B cell (primary cell): ENCODE measurements around the gene DFFB. TPM values are rescaled to one million over a fixed set of nuclear protein-coding genes. Genes with fewer than 3 reads are reported as not detected.

Source experiments
- ATAC-seq: fragments of 200-7000 bp; cut with Tn5 transposase; one replicate; pipeline ENCODE4 v1.10.0; 2021; ENCODE audit warnings: low read depth, mild to moderate bottlenecking, moderate number of reproducible peaks, moderate library complexity
- CTCF ChIA-PET: fragments of 350-600 bp; sonication (Branson Sonifier 250); formaldehyde crosslinking; loops from one replicate; lab custom pipeline; 2021; ENCODE audit warnings: antibody characterized with exemption, inconsistent platforms; lab: Charles Lee
- POLR2A ChIA-PET: fragments of 350-600 bp; sonication (Branson Sonifier 250); formaldehyde crosslinking; loops from one replicate; lab custom pipeline; 2021; ENCODE audit warnings: antibody characterized with exemption; lab: Charles Lee
- DNase-seq: peaks from one replicate; pipeline ENCODE4 v3.0.0; 2013
- H2AFZ ChIP-seq: 2 replicates; pipeline ENCODE4 v1.6.1; 2012; ENCODE audit warnings: mild to moderate bottlenecking, low read depth, low read length; ENCODE audit not compliant: insufficient read depth, poor library complexity, severe bottlenecking
- H3K27ac ChIP-seq, 2 donors: 1 replicate in 1 of 2; 2 replicates in 1 of 2; pipeline ENCODE4 v1.5.1; 2012 to 2013; ENCODE audit warnings: low read length in 2 of 2, mild to moderate bottlenecking in 2 of 2, moderate library complexity in 1 of 2
- H3K27me3 ChIP-seq, 4 experiments: fragments of 200-600 bp in 1 of 4; sonication (generic) in 1 of 4; replicated peaks in 1 of 4; 1 replicate in 2 of 4; 2 replicates in 2 of 4; pipeline versions ENCODE4 v1.6.1 to v1.7.0; 2013 to 2016; ENCODE audit warnings: low read length in 3 of 4, mild to moderate bottlenecking in 2 of 4, mixed read lengths in 1 of 4, moderate library complexity in 1 of 4; ENCODE audit not compliant: insufficient read depth in 4 of 4, control insufficient read depth in 3 of 4; ENCODE audit errors: control extremely low read depth in 1 of 4
- H3K36me3 ChIP-seq, 2 experiments: replicated peaks in 1 of 2; 1 replicate in 1 of 2; 2 replicates in 1 of 2; pipeline versions ENCODE4 v1.6.1 to v1.7.1; 2013; ENCODE audit warnings: low read length in 1 of 2; ENCODE audit not compliant: insufficient read depth in 2 of 2, control insufficient read depth in 1 of 2; ENCODE audit errors: control extremely low read depth in 1 of 2, extremely low read depth in 1 of 2
- H3K4me1 ChIP-seq, 2 donors: fragments of 200-600 bp in 1 of 2; sonication (generic) in 1 of 2; 1 replicate in 1 of 2; 2 replicates in 1 of 2; pipeline versions ENCODE4 v1.5.1 to v1.6.1; 2013 to 2017; ENCODE audit warnings: low read length in 2 of 2; ENCODE audit not compliant: control insufficient read depth in 2 of 2, insufficient read depth in 2 of 2
- H3K4me2 ChIP-seq: replicated peaks from 2 replicates; pipeline ENCODE3; 2012; ENCODE audit warnings: mild to moderate bottlenecking, low read depth, low read length; ENCODE audit not compliant: poor library complexity, severe bottlenecking
- H3K4me3 ChIP-seq, 5 experiments: fragments of 200-600 bp in 1 of 5; sonication (generic) in 1 of 5; 1 replicate in 3 of 5; 2 replicates in 2 of 5; pipeline versions ENCODE4 v1.5.1 to v1.7.0; 2011 to 2016; ENCODE audit warnings: low read length in 4 of 5, mild to moderate bottlenecking in 4 of 5, low read depth in 2 of 5, control low read depth in 1 of 5, moderate library complexity in 1 of 5; ENCODE audit not compliant: insufficient read depth in 1 of 5; ENCODE audit errors: control extremely low read depth in 1 of 5, extremely low read depth in 1 of 5
- H3K79me2 ChIP-seq: fragments of 200-600 bp; sonication (generic); one replicate; pipeline ENCODE4 v1.6.0; 2016; ENCODE audit warnings: low read length; ENCODE audit not compliant: control insufficient read depth, insufficient read depth
- H3K9ac ChIP-seq: fragments of 200-600 bp; sonication (generic); 2 replicates; pipeline ENCODE4 v1.6.1; 2017; ENCODE audit warnings: mild to moderate bottlenecking, low read length, moderate library complexity
- H3K9me3 ChIP-seq, 3 donors: one replicate each; pipeline versions ENCODE4 v1.6.1 to v1.7.1; 2013; ENCODE audit warnings: low read length in 2 of 3; ENCODE audit not compliant: control insufficient read depth in 2 of 3, insufficient read depth in 1 of 3; ENCODE audit errors: control extremely low read depth in 1 of 3
- H4K20me1 ChIP-seq: 2 replicates; pipeline ENCODE4 v1.6.0; 2012; ENCODE audit warnings: mild to moderate bottlenecking, low read length; ENCODE audit not compliant: insufficient read depth, control insufficient read depth, poor library complexity, severe bottlenecking
- H3K27ac Mint-ChIP-seq: one replicate; pipeline ENCODE4 v1.8.0; 2021; ENCODE audit warnings: mixed read lengths
- H3K27me3 Mint-ChIP-seq: one replicate; pipeline ENCODE4 v1.8.0; 2021; ENCODE audit warnings: mixed read lengths
- H3K4me1 Mint-ChIP-seq: one replicate; pipeline ENCODE4 v1.8.0; 2021; ENCODE audit warnings: mixed read lengths
- H3K4me3 Mint-ChIP-seq: one replicate; pipeline ENCODE4 v1.8.0; 2021; ENCODE audit warnings: mixed read lengths
- H3K9me3 Mint-ChIP-seq: one replicate; pipeline ENCODE4 v1.8.0; 2022; ENCODE audit warnings: mixed read lengths; ENCODE audit not compliant: insufficient read depth
- CTCF ChIP-seq: fragments of 200-600 bp; IDR thresholded peaks from one replicate; pipeline ENCODE4 v1.8.0; 2022; ENCODE audit warnings: antibody characterized with exemption, mild to moderate bottlenecking
- EZH2 ChIP-seq: IDR thresholded peaks from 2 replicates; pipeline ENCODE4 v1.6.1; 2012; ENCODE audit warnings: borderline replicate concordance, low read depth, mild to moderate bottlenecking, moderate library complexity, low read length; ENCODE audit not compliant: insufficient read depth, poor library complexity, severe bottlenecking
- WGBS: methylation state at CpG from one replicate; pipeline ENCODE4 v1.1.5; 2013; ENCODE audit warnings: missing lambda C conversion rate; ENCODE audit not compliant: insufficient coverage; 5-methylcytosine and 5-hydroxymethylcytosine counted together
- intact Hi-C: fragments of 100-400 bp; cut with micrococcal nuclease; formaldehyde crosslinking; loops from one replicate; pipeline ENCODE4 v1.10.0; 2022
- polyA plus RNA-seq: library from polyadenylated mRNA; depleted of rRNA; stranded (reverse); fragments of >200 nt; gene quantifications from 2 replicates; pipeline ENCODE4 v1.2.3, GENCODE V29; 2012
- total RNA-seq, 2 donors: library from RNA; stranded (reverse); fragments of 120-200 nt in 1 of 2; gene quantifications; 1 replicate in 1 of 2; 2 replicates in 1 of 2; pipeline versions ENCODE4 v1.2.3 to v1.2.4, GENCODE V29; 2013 to 2022

Gene DFFB
- total and polyA plus RNA-seq, 2 donors (not counting 1 experiment from before 2014, with no cell fraction given): 14.0 to 17.4 TPM

- intact Hi-C loops: no loop called here
- H3K79me2 ChIP-seq: no peaks in the 10 kb centered on the region
- H4K20me1 ChIP-seq: no peaks in the 10 kb centered on the region
- H3K4me1 ChIP-seq: no peaks in the 10 kb centered on the region
- Mint-ChIP-seq H3K27me3 (no peaks in the 10 kb centered on the region), H3K27ac (no peak overlapping the region), H3K4me1 (no peaks in the 10 kb centered on the region), H3K9me3 (no peaks in the 10 kb centered on the region), H3K4me3 (no peak overlapping the region)
- ChIA-PET CTCF (no interaction called here), POLR2A (no interaction called here)
- H3K27me3 ChIP-seq: no peaks in the 10 kb centered on the region
- H2AFZ ChIP-seq: no peak overlapping the region
- peaks cover 2 to 39% of the 10 kb centered on the region in 2 experiments for H3K36me3 ChIP-seq
- H3K27ac ChIP-seq: no peak overlapping the region
- H3K9ac ChIP-seq: no peak overlapping the region
- WGBS: 96% methylated on average over 5 of the region's 8 CpGs
- H3K4me3 ChIP-seq: no peak overlapping the region
- H3K4me2 ChIP-seq: no peak overlapping the region
- DNase-seq (no peak), ATAC-seq (no peak)
- H3K9me3 ChIP-seq: no peaks in the 10 kb centered on the region
- TF ChIP-seq CTCF (no peak), EZH2 (no peak)
These were observed 37.0 kb upstream of the DFFB start for GRCh38 chr1:3820316-3820715.

- no peak overlapping the region for H3K9ac ChIP-seq
- Mint-ChIP-seq H3K4me3 (no peak overlapping the region), H3K27me3 (no peaks in the 10 kb centered on the region), H3K9me3 (no peaks in the 10 kb centered on the region), H3K4me1 (no peaks in the 10 kb centered on the region), H3K27ac (no peak overlapping the region)
- peaks cover 2 to 44% of the 10 kb centered on the region in 2 experiments for H3K36me3 ChIP-seq
- H3K79me2 ChIP-seq: no peaks in the 10 kb centered on the region
- 89% methylated on average over 6 of the region's 6 CpGs for WGBS
- no peak for TF ChIP-seq EZH2
- TF ChIP-seq CTCF: no peak
- H3K4me1 ChIP-seq: no peaks in the 10 kb centered on the region
- ATAC-seq (no peak), DNase-seq (no peak)
- ChIA-PET CTCF (no interaction called here), POLR2A (no interaction called here)
- H4K20me1 ChIP-seq: no peaks in the 10 kb centered on the region
- no peak overlapping the region for H3K27ac ChIP-seq
- H3K4me3 ChIP-seq: no peak overlapping the region
- no peaks in the 10 kb centered on the region for H3K27me3 ChIP-seq
- H2AFZ ChIP-seq: no peak overlapping the region
- H3K9me3 ChIP-seq: no peaks in the 10 kb centered on the region
- intact Hi-C loops: no loop called here
- no peak overlapping the region for H3K4me2 ChIP-seq
These were observed 36.3 kb upstream of the DFFB start for GRCh38 chr1:3821004-3821403.
